Hepatocyte (in vitro differentiated cells): ENCODE measurements around the gene MOV10L1. TPM values are rescaled to one million over a fixed set of nuclear protein-coding genes. Genes with fewer than 3 reads are reported as not detected.

ENCODE experiments used
- DNase-seq: peaks from one replicate; pipeline ENCODE4 v3.0.0-alpha.2; 2016; ENCODE audit warnings: low spot score
- H2AFZ ChIP-seq: fragments of 200-600 bp; sonication (generic); 2 replicates; pipeline ENCODE4 v1.6.0; 2016; ENCODE audit warnings: antibody characterized with exemption, mild to moderate bottlenecking
- H3K27ac ChIP-seq: fragments of 200-600 bp; sonication (generic); 2 replicates; pipeline ENCODE4 v1.5.1; 2016; ENCODE audit warnings: mild to moderate bottlenecking
- H3K27me3 ChIP-seq: fragments of 200-600 bp; sonication (generic); 2 replicates; pipeline ENCODE4 v1.6.1; 2016
- H3K36me3 ChIP-seq: fragments of 200-600 bp; sonication (generic); replicated peaks from 2 replicates; pipeline ENCODE4 v1.5.1; 2016; ENCODE audit warnings: low read depth; ENCODE audit not compliant: insufficient read depth
- H3K4me1 ChIP-seq: fragments of 200-600 bp; sonication (generic); 2 replicates; pipeline ENCODE4 v1.5.1; 2016; ENCODE audit warnings: mild to moderate bottlenecking, moderate library complexity; ENCODE audit not compliant: insufficient read depth
- H3K4me2 ChIP-seq: fragments of 200-600 bp; sonication (generic); 2 replicates; pipeline ENCODE4 v1.6.0; 2016
- H3K4me3 ChIP-seq: fragments of 200-600 bp; sonication (generic); 2 replicates; pipeline ENCODE4 v1.5.1; 2016; ENCODE audit warnings: mild to moderate bottlenecking
- H3K79me2 ChIP-seq: fragments of 200-600 bp; sonication (generic); 2 replicates; pipeline ENCODE4 v1.6.0; 2017; ENCODE audit warnings: mild to moderate bottlenecking
- H3K9me2 ChIP-seq: fragments of 200-600 bp; sonication (generic); replicated peaks from 2 replicates; pipeline ENCODE4 v1.6.0; 2017; ENCODE audit warnings: mild to moderate bottlenecking; ENCODE audit not compliant: insufficient read depth
- H3K9me3 ChIP-seq: fragments of 200-600 bp; sonication (generic); 2 replicates; pipeline ENCODE4 v1.5.1; 2016; ENCODE audit warnings: low read depth, mild to moderate bottlenecking
- H4K20me1 ChIP-seq: fragments of 200-600 bp; sonication (generic); 2 replicates; pipeline ENCODE4 v1.6.0; 2016; ENCODE audit warnings: mild to moderate bottlenecking; ENCODE audit not compliant: insufficient read depth, poor library complexity, severe bottlenecking
- EZH2 ChIP-seq: fragments of 200-600 bp; sonication (generic); IDR thresholded peaks from 2 replicates; pipeline ENCODE4 v1.6.1; 2016; ENCODE audit warnings: antibody characterized with exemption, mild to moderate bottlenecking, borderline replicate concordance
- EZH2phosphoT487 ChIP-seq: fragments of 200-600 bp; sonication (generic); IDR thresholded peaks from one replicate; pipeline ENCODE4 v1.6.1; 2018; ENCODE audit warnings: antibody characterized with exemption, mild to moderate bottlenecking, low read depth, moderate library complexity; ENCODE audit not compliant: unreplicated experiment, severe bottlenecking
- WGBS: methylation state at CpG from one replicate; pipeline ENCODE4 v1.1.6; 2016; ENCODE audit warnings: low lambda C conversion rate; ENCODE audit errors: missing lambda C conversion rate; 5-methylcytosine and 5-hydroxymethylcytosine counted together
- polyA plus RNA-seq: library from polyadenylated mRNA; unstranded; fragments of >200 nt; fragmentation: Nextera tagmentation; extraction: Ambion mirVana; gene quantifications from 2 replicates; pipeline ENCODE4 v1.2.1, GENCODE V29; 2016
- total RNA-seq: library from RNA; depleted of rRNA; stranded (reverse); fragments of >200 nt; gene quantifications from 2 replicates; pipeline ENCODE4 v1.2.3, GENCODE V29; 2014
- TF ChIP-seq, protein P1 (sequence below): fragments of 200-600 bp; sonication (generic); IDR thresholded peaks from 2 replicates; pipeline ENCODE4 v1.5.1; 2016; ENCODE audit warnings: antibody characterized with exemption, mild to moderate bottlenecking; ENCODE audit not compliant: poor library complexity

MOV10L1 gene
- total and polyA plus RNA-seq, 2 experiments from 2014 or later, result 0.36 to 3.6 TPM

DNA sequence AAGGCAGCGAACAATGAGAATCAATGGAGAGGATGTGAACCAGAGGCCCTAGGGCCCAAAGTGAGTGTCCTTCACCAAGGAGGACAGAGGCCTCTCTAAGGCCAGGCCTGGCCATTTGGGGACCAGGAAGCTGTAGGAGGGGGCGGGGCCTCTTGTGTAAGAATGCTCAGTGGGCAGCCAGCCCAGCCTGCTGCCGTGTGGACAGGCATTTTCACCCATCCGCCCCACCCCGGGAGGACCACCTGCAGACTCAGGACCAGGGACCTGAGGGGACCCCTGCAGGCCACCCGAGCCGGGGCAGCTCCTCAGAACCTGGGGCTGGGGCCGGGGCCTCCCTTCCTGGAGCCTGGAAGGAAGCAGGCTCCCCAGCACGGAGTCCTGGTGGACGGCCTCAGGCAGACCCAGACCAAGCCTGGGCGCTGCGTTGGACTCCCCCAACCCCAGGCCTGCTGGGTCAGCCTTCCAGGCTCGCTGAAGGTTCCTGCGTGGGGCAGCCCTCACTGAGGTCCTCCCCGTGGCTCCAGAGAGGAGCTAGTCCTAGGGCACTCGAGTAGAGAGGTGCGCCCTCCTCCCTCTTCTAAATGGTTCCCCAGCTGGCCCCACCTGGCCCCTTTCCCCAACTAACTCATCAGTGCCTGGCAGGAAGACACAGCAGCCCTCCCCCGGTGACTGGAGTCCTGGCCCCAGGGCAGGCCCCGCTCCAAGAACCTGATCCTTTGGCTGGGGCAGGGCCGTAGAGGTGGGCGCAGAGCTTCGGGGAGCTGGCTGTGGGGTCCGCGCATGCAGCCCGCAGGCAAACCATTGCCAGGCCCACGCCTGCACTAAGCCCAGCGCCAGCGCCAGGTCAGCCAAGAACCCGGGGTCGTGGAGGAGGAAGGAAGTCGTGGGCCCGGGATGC is 94.4 kb downstream of the MOV10L1 start:
- Histone ChIP-seq H3K4me2 (peak overlapping the region; percentile 96), H3K4me3 (no peak overlapping the region), H3K27me3 (no peaks in the 10 kb centered on the region), H3K4me1 (peaks cover 30% of the 10 kb centered on the region), H3K36me3 (no peaks in the 10 kb centered on the region), H3K9me3 (no peaks in the 10 kb centered on the region), H3K79me2 (peaks cover 36% of the 10 kb centered on the region), H3K9me2 (no peaks in the 10 kb centered on the region), H3K27ac (no peak overlapping the region), H4K20me1 (no peaks in the 10 kb centered on the region), H2AFZ (no peak overlapping the region)
- 67% methylated on average over 29 of the region's 32 CpGs for WGBS
- TF ChIP-seq EZH2phosphoT487, result no peak
- TF ChIP-seq EZH2, result no peak
- TF ChIP-seq, protein P1, sequence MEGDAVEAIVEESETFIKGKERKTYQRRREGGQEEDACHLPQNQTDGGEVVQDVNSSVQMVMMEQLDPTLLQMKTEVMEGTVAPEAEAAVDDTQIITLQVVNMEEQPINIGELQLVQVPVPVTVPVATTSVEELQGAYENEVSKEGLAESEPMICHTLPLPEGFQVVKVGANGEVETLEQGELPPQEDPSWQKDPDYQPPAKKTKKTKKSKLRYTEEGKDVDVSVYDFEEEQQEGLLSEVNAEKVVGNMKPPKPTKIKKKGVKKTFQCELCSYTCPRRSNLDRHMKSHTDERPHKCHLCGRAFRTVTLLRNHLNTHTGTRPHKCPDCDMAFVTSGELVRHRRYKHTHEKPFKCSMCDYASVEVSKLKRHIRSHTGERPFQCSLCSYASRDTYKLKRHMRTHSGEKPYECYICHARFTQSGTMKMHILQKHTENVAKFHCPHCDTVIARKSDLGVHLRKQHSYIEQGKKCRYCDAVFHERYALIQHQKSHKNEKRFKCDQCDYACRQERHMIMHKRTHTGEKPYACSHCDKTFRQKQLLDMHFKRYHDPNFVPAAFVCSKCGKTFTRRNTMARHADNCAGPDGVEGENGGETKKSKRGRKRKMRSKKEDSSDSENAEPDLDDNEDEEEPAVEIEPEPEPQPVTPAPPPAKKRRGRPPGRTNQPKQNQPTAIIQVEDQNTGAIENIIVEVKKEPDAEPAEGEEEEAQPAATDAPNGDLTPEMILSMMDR, result no peak
- DNase-seq, result peak; percentile 74

DNA sequence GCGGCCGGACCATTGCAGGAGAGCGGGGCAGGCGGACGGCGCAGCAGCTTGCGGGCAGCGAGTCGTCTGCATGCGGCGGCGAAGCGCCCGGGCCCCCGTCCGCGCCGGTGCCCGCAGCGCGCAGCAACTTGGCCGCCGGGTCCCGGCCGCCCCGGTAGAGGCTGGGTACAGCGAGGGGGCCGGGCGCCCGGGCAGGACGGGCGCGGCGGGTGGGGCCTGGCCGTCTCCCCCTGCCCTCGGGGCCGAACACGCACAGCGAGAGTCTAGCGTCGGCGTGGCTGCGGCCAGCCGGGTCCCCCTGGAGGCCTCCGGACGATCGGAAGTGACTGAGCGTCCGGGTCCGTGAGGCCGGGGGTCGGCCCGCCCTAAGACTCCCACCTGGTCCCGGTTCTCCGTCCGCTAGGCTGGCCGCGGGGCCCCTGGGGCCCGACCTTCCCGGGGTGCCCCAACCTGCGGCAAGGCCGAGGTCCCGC is 95.1 kb downstream of the MOV10L1 start:
- TF ChIP-seq EZH2phosphoT487 (no peak), EZH2 (no peak)
- TF ChIP-seq, protein P1, result no peak
- DNase-seq, result no peak
- Histone ChIP-seq H3K27me3 (no peaks in the 10 kb centered on the region), H3K9me3 (no peaks in the 10 kb centered on the region), H3K4me1 (peaks cover 37% of the 10 kb centered on the region), H3K79me2 (peaks cover 39% of the 10 kb centered on the region), H3K36me3 (no peaks in the 10 kb centered on the region), H4K20me1 (no peaks in the 10 kb centered on the region), H3K4me2 (peak overlapping the region; percentile 96), H3K9me2 (no peaks in the 10 kb centered on the region), H3K27ac (no peak overlapping the region), H2AFZ (peak overlapping the region; percentile 92), H3K4me3 (peak overlapping the region; percentile 52)
- WGBS, result 46% methylated on average over 44 of the region's 63 CpGs

DNA sequence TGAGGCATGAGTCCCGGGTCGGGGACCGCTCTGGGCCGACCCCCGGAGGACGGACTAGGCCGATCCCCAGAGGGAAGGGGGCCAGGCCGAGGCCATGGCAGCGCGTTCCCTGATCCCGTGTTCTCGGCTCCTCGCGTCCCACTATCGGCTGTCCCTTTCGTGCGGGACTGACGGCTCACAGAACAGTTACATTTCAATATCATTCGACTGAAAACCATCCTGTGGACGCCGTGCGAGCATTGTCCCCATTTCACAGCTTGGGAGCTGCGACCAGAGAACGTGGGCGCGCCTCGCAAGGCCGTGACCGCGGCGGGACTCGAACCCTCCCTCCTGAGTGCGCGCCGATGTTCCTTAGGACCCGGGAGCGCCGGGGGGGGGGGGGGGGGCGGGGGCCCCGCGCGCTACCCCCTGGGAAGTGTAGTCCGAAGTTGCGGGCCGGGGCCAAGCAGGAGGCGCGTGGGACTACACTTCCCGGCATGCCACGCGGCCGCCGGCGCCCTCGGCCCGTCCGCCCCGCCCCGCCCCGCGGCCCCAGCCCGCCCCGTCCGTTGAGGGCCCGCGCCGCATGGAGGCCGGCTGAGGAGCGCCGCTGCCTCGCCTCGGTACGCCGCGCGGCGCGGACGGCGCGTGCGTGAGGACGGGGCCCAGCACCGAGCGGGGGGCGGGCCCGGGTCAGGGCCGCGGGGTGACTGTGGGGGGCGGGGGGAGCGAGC is 95.7 kb downstream of the MOV10L1 start, which contains the start of gene TRABD:
Gene TRABD (plus strand): TSS at position 539 of the 713 bp plus-strand sequence. CDS start 7,148 bp downstream, outside the sequence.
- Histone ChIP-seq H3K79me2 (peaks cover 39% of the 10 kb centered on the region), H3K9me2 (no peaks in the 10 kb centered on the region), H3K36me3 (no peaks in the 10 kb centered on the region), H3K9me3 (no peaks in the 10 kb centered on the region), H4K20me1 (no peaks in the 10 kb centered on the region), H3K4me2 (peak within 1 kb of the TSS; percentile 99), H3K27ac (peak within 1 kb of the TSS; percentile 1), H3K27me3 (no peaks in the 10 kb centered on the region), H3K4me1 (peaks cover 43% of the 10 kb centered on the region), H2AFZ (peak within 1 kb of the TSS; percentile 92), H3K4me3 (peak within 1 kb of the TSS; percentile 83)
- WGBS, result 20% methylated on average over 34 of the region's 90 CpGs
- peak; percentile 96 for DNase-seq
- TF ChIP-seq, protein P1, result no peak
- no peak for TF ChIP-seq EZH2phosphoT487
- no peak for TF ChIP-seq EZH2
